A549 (cell line): ENCODE data around the gene TSPAN10.

Experiments
- BHLHE40 ChIP-seq: IDR thresholded peaks from 2 replicates; pipeline ENCODE4 v1.6.1; 2012; ENCODE audit warnings: low read depth, low read length, inconsistent platforms
- CEBPB ChIP-seq, 2 experiments: fragments of >200 bp in 1 of 2; sonication (Bioruptor Twin) in 1 of 2; formaldehyde crosslinking in 1 of 2; IDR thresholded peaks; 2 replicates each; pipeline ENCODE4 v1.6.1; 2012 to 2016
- ESRRA ChIP-seq: fragments of 150-350 bp; IDR thresholded peaks from 2 replicates; pipeline ENCODE4 v1.6.1; 2014; ENCODE audit warnings: mild to moderate bottlenecking, low read length, borderline replicate concordance
- JUNB ChIP-seq: fragments of >200 bp; sonication (Bioruptor Twin); formaldehyde crosslinking; IDR thresholded peaks from 2 replicates; pipeline ENCODE4 v1.6.1; 2016
- KDM5A ChIP-seq: fragments of 200-600 bp; sonication (generic); IDR thresholded peaks from 2 replicates; pipeline ENCODE4 v1.6.1; 2016; ENCODE audit warnings: antibody characterized with exemption, mild to moderate bottlenecking
- MAFK ChIP-seq: fragments of 450-650 bp; IDR thresholded peaks from 2 replicates; pipeline ENCODE4 v1.6.1; 2014; ENCODE audit not compliant: partially characterized antibody
- MAZ ChIP-seq: fragments of 150-350 bp; IDR thresholded peaks from 2 replicates; pipeline ENCODE4 v1.6.1; 2014; ENCODE audit warnings: antibody characterized with exemption, low read depth, low read length, borderline replicate concordance
- POLR2A ChIP-seq: IDR thresholded peaks from 2 replicates; pipeline ENCODE4 v1.6.1; 2012; ENCODE audit warnings: mild to moderate bottlenecking, low read length
- RFX5 ChIP-seq: fragments of 450-650 bp; IDR thresholded peaks from 2 replicates; pipeline ENCODE4 v1.7.1; 2014; ENCODE audit warnings: antibody characterized with exemption, mild to moderate bottlenecking, moderate library complexity
- SMC3 ChIP-seq: fragments of >200 bp; sonication (Bioruptor Twin); formaldehyde crosslinking; IDR thresholded peaks from 3 replicates; pipeline ENCODE4 v1.6.1; 2018; ENCODE audit warnings: inconsistent platforms
- ZFP36 ChIP-seq: fragments of 450-650 bp; IDR thresholded peaks from 2 replicates; pipeline ENCODE4 v1.6.1; 2014; ENCODE audit warnings: borderline replicate concordance; ENCODE audit not compliant: partially characterized antibody
- TF ChIP-seq, protein P1 (sequence below): fragments of 250-450 bp; sonication (Bioruptor Pico); IDR thresholded peaks from 2 replicates; pipeline ENCODE4 v1.5.0; 2021; ENCODE audit warnings: mild to moderate bottlenecking, moderate library complexity, borderline replicate concordance
- TF ChIP-seq, protein P2 (sequence below): fragments of >200 bp; sonication (Bioruptor Twin); formaldehyde crosslinking; IDR thresholded peaks from 3 replicates; pipeline ENCODE4 v1.5.1; 2016
- TF ChIP-seq, protein P3 (sequence below): fragments of 450-650 bp; IDR thresholded peaks from 2 replicates; pipeline ENCODE4 v1.6.1; 2014; ENCODE audit warnings: antibody characterized with exemption

DNA sequence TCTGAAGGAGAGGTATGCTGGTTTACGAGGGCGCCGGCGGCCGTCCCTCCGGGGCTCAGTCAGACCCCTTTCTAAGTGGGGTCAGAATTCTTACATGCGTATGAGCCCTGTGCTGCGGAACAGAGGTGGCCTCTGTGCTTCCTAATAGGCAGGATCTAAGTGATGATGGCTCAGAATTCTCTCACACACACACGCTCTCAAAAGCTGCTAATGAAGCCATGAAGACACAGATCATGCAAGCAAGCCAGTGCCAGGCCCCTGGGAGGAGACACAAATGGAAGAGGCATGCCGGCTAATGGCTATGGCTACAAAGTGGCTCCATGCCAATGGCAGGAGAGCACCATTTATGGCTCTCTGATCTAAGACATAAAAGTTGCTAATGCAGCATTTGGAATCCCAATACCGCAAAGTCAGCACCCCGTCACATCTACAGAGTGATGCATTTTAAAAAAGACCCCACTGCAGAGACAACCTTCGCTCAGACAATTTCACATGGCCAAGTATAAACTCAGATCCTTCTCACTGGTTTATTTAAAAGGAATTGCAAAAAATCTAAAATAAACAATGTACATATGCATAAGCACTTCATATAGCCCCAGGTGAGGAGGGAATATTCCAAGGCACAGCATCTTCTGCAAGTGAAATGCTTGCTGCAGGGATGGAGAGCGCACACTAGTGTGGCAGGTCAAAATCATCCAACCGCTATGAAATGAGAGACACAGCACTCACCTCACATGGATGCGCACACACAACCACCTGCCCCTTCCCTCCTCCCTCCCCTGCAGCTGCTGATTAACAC lies 24.6 kb upstream of the TSPAN10 start:
- TF ChIP-seq POLR2A (no peak), ESRRA (no peak), KDM5A (no peak), BHLHE40 (no peak), MAFK (peak; percentile 17), RFX5 (no peak), MAZ (no peak), CEBPB (IDR thresholded peaks at IDR 0.05) (no peak), ZFP36 (no peak), JUNB (no peak), SMC3 (no peak)
- TF ChIP-seq, protein P1, sequence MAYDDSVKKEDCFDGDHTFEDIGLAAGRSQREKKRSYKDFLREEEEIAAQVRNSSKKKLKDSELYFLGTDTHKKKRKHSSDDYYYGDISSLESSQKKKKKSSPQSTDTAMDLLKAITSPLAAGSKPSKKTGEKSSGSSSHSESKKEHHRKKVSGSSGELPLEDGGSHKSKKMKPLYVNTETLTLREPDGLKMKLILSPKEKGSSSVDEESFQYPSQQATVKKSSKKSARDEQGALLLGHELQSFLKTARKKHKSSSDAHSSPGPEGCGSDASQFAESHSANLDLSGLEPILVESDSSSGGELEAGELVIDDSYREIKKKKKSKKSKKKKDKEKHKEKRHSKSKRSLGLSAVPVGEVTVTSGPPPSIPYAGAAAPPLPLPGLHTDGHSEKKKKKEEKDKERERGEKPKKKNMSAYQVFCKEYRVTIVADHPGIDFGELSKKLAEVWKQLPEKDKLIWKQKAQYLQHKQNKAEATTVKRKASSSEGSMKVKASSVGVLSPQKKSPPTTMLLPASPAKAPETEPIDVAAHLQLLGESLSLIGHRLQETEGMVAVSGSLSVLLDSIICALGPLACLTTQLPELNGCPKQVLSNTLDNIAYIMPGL = no peak
- TF ChIP-seq, protein P2, sequence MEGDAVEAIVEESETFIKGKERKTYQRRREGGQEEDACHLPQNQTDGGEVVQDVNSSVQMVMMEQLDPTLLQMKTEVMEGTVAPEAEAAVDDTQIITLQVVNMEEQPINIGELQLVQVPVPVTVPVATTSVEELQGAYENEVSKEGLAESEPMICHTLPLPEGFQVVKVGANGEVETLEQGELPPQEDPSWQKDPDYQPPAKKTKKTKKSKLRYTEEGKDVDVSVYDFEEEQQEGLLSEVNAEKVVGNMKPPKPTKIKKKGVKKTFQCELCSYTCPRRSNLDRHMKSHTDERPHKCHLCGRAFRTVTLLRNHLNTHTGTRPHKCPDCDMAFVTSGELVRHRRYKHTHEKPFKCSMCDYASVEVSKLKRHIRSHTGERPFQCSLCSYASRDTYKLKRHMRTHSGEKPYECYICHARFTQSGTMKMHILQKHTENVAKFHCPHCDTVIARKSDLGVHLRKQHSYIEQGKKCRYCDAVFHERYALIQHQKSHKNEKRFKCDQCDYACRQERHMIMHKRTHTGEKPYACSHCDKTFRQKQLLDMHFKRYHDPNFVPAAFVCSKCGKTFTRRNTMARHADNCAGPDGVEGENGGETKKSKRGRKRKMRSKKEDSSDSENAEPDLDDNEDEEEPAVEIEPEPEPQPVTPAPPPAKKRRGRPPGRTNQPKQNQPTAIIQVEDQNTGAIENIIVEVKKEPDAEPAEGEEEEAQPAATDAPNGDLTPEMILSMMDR = no peak
- TF ChIP-seq, protein P3, sequence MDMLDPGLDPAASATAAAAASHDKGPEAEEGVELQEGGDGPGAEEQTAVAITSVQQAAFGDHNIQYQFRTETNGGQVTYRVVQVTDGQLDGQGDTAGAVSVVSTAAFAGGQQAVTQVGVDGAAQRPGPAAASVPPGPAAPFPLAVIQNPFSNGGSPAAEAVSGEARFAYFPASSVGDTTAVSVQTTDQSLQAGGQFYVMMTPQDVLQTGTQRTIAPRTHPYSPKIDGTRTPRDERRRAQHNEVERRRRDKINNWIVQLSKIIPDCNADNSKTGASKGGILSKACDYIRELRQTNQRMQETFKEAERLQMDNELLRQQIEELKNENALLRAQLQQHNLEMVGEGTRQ = no peak
